HepG2 (cell line): ENCODE results near the gene BCL2L1. TPM values are rescaled to one million over a fixed set of nuclear protein-coding genes. Genes with fewer than 3 reads are reported as not detected.
A peak's percentile ranks its signal among the peaks of the same experiment; 100 is the strongest.

Experiments
- ELF3 ChIP-seq: IDR thresholded peaks from 2 replicates; pipeline ENCODE4 v1.6.1; 2016; ENCODE audit warnings: missing genetic modification reagents, missing compliant biosample characterization
- IRX3 ChIP-seq: sonication (generic); formaldehyde crosslinking; IDR thresholded peaks from 2 replicates; pipeline ENCODE4 v1.8.1; 2023; ENCODE audit warnings: mild to moderate bottlenecking, low read depth, missing genetic modification reagents, borderline replicate concordance
- KDM2A ChIP-seq: sonication (generic); formaldehyde crosslinking; IDR thresholded peaks from 2 replicates; pipeline ENCODE4 v1.4.0; 2020; ENCODE audit warnings: low read depth, missing genetic modification reagents, borderline replicate concordance
- KMT2A ChIP-seq: sonication (generic); formaldehyde crosslinking; IDR thresholded peaks from 2 replicates; pipeline ENCODE4 v1.4.0; 2020; ENCODE audit warnings: missing genetic modification reagents
- RELA ChIP-seq: sonication (generic); formaldehyde crosslinking; IDR thresholded peaks from 2 replicates; pipeline ENCODE4 v1.4.0; 2020; ENCODE audit warnings: missing genetic modification reagents
- REPIN1 ChIP-seq: sonication (generic); formaldehyde crosslinking; IDR thresholded peaks from 2 replicates; pipeline ENCODE4 v1.8.0; 2022; ENCODE audit warnings: missing genetic modification reagents, low read depth, mild to moderate bottlenecking, borderline replicate concordance
- SETDB1 ChIP-seq: sonication (generic); formaldehyde crosslinking; IDR thresholded peaks from 2 replicates; pipeline ENCODE4 v1.5.1; 2020; ENCODE audit warnings: missing genetic modification reagents, mild to moderate bottlenecking, borderline replicate concordance
- TGIF2 ChIP-seq: IDR thresholded peaks from 2 replicates; pipeline ENCODE4 v1.6.1; 2016; ENCODE audit warnings: control low read depth, missing compliant biosample characterization
- TOPORS ChIP-seq: sonication (generic); formaldehyde crosslinking; IDR thresholded peaks from 2 replicates; pipeline ENCODE4 v1.8.0; 2023; ENCODE audit warnings: mild to moderate bottlenecking, missing genetic modification reagents
- ZNF761 ChIP-seq: sonication (generic); formaldehyde crosslinking; conservative IDR thresholded peaks from 2 replicates; pipeline ENCODE4 v1.4.0; 2020; ENCODE audit warnings: mild to moderate bottlenecking, missing genetic modification reagents
- ZNF766 ChIP-seq: sonication (generic); formaldehyde crosslinking; IDR thresholded peaks from 2 replicates; pipeline ENCODE4 v1.5.0; 2020; ENCODE audit warnings: missing genetic modification reagents, borderline replicate concordance
- ZNF768 ChIP-seq: sonication (generic); formaldehyde crosslinking; IDR thresholded peaks from 2 replicates; pipeline ENCODE4 v1.4.0; 2020; ENCODE audit warnings: missing genetic modification reagents
- polyA plus RNA-seq, 8 experiments: library from polyadenylated mRNA; depleted of rRNA in 3 of 8; stranded (reverse) in 7 of 8; unstranded in 1 of 8; fragments of >200 nt; fragmentation: Illumina TruSeq in 4 of 8; extraction: Trizol in 4 of 8; gene quantifications; 2 replicates each; pipeline versions ENCODE4 v1.2.1 to v1.2.3, GENCODE V29; 2011 to 2016; ENCODE audit warnings: low read depth in 4 of 8, missing spikeins in 1 of 8, mixed read lengths in 1 of 8; ENCODE audit not compliant: insufficient read depth in 1 of 8
- total RNA-seq, 5 experiments: library from RNA; depleted of rRNA; stranded (reverse); fragments of >200 nt; fragmentation: Illumina TruSeq; extraction: Trizol; gene quantifications; 2 replicates each; pipeline ENCODE4 v1.2.3, GENCODE V29; 2016; ENCODE audit warnings: low read depth in 1 of 5
- TF ChIP-seq, protein P1 (sequence below): fragments of 450-650 bp; IDR thresholded peaks from 2 replicates; pipeline ENCODE4 v1.6.1; 2017; ENCODE audit warnings: mild to moderate bottlenecking
- TF ChIP-seq, protein P2 (sequence below): sonication (generic); formaldehyde crosslinking; IDR thresholded peaks from 2 replicates; pipeline ENCODE4 v1.5.0; 2020; ENCODE audit warnings: missing genetic modification reagents, mild to moderate bottlenecking, borderline replicate concordance
- TF ChIP-seq, protein P3 (sequence below): sonication (generic); formaldehyde crosslinking; IDR thresholded peaks from 2 replicates; pipeline ENCODE4 v1.9.0; 2021; ENCODE audit warnings: missing genetic modification reagents, borderline replicate concordance
- TF ChIP-seq, protein P4 (sequence below): sonication (generic); formaldehyde crosslinking; IDR thresholded peaks from 2 replicates; pipeline ENCODE4 v1.4.0; 2020; ENCODE audit warnings: missing genetic modification reagents
- TF ChIP-seq, protein P5 (sequence below): sonication (generic); formaldehyde crosslinking; IDR thresholded peaks from 2 replicates; pipeline ENCODE4 v1.8.0; 2022; ENCODE audit warnings: missing genetic modification reagents, low read depth, mild to moderate bottlenecking, borderline replicate concordance
- TF ChIP-seq, protein P6 (sequence below): IDR thresholded peaks from 2 replicates; pipeline ENCODE4 v1.6.1; 2016

BCL2L1 gene
- total and polyA plus RNA-seq, 2 of the 13 experiments (the other 11 are each of a cell fraction or from before 2014, with no cell fraction given): 164 to 258 TPM

DNA sequence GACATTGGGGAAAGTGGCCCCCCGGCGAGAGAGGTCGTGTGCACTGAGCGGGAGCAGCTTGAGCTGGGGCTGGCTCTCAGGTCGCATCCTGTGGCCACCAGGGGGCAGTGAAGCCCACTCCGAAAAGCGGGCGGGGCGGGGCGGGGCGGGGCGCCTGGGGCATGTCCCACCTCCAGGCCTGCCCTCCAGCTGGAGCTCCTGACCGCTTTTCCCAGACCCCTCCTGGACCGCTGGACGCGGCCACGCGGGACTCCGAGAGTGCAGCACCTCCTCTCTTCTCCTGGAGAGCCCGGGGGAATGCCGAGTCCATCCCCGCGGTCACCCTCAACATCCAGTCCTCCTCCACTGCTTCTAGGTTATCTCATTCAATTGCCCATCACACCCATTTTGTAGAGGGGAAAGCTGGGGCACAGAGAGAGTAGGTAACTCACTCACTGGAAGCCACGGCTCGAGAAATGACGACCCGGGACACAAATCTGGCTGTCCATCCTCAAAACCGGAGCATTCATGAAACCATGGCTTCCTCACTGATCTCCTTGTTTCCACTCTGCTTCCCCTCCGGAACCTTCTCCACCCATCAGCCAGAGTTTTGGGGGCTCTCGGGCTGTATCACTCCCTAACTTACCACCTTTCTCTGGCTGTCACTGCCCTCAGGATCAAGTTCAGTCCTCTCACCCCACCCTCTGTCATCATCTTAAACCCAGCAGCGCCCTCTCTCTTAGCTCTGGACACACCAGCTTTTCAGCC, 60.9 kb downstream of the BCL2L1 start (continued):
- TF ChIP-seq, protein P1, sequence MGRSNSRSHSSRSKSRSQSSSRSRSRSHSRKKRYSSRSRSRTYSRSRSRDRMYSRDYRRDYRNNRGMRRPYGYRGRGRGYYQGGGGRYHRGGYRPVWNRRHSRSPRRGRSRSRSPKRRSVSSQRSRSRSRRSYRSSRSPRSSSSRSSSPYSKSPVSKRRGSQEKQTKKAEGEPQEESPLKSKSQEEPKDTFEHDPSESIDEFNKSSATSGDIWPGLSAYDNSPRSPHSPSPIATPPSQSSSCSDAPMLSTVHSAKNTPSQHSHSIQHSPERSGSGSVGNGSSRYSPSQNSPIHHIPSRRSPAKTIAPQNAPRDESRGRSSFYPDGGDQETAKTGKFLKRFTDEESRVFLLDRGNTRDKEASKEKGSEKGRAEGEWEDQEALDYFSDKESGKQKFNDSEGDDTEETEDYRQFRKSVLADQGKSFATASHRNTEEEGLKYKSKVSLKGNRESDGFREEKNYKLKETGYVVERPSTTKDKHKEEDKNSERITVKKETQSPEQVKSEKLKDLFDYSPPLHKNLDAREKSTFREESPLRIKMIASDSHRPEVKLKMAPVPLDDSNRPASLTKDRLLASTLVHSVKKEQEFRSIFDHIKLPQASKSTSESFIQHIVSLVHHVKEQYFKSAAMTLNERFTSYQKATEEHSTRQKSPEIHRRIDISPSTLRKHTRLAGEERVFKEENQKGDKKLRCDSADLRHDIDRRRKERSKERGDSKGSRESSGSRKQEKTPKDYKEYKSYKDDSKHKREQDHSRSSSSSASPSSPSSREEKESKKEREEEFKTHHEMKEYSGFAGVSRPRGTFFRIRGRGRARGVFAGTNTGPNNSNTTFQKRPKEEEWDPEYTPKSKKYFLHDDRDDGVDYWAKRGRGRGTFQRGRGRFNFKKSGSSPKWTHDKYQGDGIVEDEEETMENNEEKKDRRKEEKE: no peak
- TF ChIP-seq ZNF768: peak; percentile 81; the same call in 1 of the 2 replicates
- TF ChIP-seq, protein P2, sequence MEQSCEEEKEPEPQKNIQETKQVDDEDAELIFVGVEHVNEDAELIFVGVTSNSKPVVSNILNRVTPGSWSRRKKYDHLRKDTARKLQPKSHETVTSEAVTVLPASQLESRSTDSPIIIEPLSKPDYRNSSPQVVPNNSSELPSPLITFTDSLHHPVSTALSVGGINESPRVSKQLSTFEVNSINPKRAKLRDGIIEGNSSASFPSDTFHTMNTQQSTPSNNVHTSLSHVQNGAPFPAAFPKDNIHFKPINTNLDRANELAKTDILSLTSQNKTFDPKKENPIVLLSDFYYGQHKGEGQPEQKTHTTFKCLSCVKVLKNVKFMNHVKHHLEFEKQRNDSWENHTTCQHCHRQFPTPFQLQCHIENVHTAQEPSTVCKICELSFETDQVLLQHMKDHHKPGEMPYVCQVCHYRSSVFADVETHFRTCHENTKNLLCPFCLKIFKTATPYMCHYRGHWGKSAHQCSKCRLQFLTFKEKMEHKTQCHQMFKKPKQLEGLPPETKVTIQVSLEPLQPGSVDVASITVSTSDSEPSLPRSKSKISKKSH (CRISPR knock-in tag): 0 out of 2 replicates have a peak, but pooled peaks have one; percentile 84
- TF ChIP-seq REPIN1: peak; percentile 56; the same call in 1 of the 2 replicates
- TF ChIP-seq ELF3: peak; percentile 60; the same call in 1 of the 2 replicates
- TF ChIP-seq RELA (CRISPR knock-in tag): peak; percentile 52; the same call in 1 of the 2 replicates
- no peak for TF ChIP-seq SETDB1
- peak; percentile 62; the same call in 1 of the 2 replicates for TF ChIP-seq IRX3 (CRISPR knock-in tag)
- TF ChIP-seq TOPORS (CRISPR knock-in tag): 0 out of 2 replicates have a peak, but pooled peaks have one; percentile 21
- TF ChIP-seq KMT2A (CRISPR knock-in tag): peak; percentile 69
- peak; percentile 45; the same call in 1 of the 2 replicates for TF ChIP-seq ZNF766 (CRISPR knock-in tag)
- TF ChIP-seq KDM2A: peak; percentile 98
- TF ChIP-seq, protein P3, sequence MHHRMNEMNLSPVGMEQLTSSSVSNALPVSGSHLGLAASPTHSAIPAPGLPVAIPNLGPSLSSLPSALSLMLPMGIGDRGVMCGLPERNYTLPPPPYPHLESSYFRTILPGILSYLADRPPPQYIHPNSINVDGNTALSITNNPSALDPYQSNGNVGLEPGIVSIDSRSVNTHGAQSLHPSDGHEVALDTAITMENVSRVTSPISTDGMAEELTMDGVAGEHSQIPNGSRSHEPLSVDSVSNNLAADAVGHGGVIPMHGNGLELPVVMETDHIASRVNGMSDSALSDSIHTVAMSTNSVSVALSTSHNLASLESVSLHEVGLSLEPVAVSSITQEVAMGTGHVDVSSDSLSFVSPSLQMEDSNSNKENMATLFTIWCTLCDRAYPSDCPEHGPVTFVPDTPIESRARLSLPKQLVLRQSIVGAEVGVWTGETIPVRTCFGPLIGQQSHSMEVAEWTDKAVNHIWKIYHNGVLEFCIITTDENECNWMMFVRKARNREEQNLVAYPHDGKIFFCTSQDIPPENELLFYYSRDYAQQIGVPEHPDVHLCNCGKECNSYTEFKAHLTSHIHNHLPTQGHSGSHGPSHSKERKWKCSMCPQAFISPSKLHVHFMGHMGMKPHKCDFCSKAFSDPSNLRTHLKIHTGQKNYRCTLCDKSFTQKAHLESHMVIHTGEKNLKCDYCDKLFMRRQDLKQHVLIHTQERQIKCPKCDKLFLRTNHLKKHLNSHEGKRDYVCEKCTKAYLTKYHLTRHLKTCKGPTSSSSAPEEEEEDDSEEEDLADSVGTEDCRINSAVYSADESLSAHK (CRISPR knock-in tag): 0 out of 2 replicates have a peak, but pooled peaks have one; percentile 56
- TF ChIP-seq TGIF2: peak; percentile 71
- TF ChIP-seq, protein P4, sequence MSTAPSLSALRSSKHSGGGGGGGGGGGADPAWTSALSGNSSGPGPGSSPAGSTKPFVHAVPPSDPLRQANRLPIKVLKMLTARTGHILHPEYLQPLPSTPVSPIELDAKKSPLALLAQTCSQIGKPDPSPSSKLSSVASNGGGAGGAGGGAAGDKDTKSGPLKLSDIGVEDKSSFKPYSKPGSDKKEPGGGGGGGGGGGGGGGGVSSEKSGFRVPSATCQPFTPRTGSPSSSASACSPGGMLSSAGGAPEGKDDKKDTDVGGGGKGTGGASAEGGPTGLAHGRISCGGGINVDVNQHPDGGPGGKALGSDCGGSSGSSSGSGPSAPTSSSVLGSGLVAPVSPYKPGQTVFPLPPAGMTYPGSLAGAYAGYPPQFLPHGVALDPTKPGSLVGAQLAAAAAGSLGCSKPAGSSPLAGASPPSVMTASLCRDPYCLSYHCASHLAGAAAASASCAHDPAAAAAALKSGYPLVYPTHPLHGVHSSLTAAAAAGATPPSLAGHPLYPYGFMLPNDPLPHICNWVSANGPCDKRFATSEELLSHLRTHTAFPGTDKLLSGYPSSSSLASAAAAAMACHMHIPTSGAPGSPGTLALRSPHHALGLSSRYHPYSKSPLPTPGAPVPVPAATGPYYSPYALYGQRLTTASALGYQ: peak; percentile 61; the same call in 1 of the 2 replicates
- TF ChIP-seq, protein P5, sequence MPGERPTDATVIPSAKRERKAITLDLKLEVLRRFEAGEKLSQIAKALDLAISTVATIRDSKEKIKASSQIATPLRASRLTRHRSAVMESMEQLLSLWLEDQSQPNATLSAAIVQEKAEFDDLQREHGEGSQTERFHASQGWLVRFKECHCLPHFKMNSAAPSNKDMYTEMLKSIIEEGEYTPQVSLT (CRISPR knock-in tag): no peak
- TF ChIP-seq, protein P6, sequence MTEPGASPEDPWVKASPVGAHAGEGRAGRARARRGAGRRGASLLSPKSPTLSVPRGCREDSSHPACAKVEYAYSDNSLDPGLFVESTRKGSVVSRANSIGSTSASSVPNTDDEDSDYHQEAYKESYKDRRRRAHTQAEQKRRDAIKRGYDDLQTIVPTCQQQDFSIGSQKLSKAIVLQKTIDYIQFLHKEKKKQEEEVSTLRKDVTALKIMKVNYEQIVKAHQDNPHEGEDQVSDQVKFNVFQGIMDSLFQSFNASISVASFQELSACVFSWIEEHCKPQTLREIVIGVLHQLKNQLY: peak; percentile 62; the same call in 1 of the 2 replicates
- TF ChIP-seq ZNF761 (CRISPR knock-in tag): peak; percentile 43; the same call in 1 of the 2 replicates
